ENCODE measurements around the gene PSEN1.
"Not testable (repeated sequence)": the region's sequence is repeated elsewhere in the genome, so short reads cannot be mapped to it uniquely, and the experiment has no call there.

Gene PSEN1

GRCh38 chr14:73166399-73166798 is 30.1 kb downstream of the PSEN1 start:
- no peak for DNase-seq (ENCODE audit: low read depth in 2 of 2)

DNA sequence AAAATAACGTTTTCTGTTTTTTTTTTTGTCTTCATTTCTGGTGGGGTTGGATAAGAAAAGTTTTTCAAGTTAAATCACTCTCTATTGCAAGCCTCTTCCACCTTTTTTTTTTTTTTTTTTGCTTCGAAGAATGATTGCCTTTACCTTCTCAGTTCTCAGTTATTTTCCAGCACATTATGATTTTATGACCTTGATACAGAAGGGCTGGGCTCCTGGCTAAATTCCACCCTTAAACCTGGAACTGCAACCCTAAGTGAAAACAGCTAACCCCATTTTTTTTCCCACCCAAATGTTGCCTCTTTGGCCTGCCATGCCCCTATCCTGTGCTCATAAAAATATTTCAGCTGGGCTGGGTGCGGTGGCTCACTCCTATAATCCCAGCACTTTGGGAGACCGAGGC is 31.4 kb downstream of the PSEN1 start:
- no peak for DNase-seq (ENCODE audit: low read depth in 2 of 2)

- no peak for DNase-seq (ENCODE audit: low read depth in 2 of 2)
These were observed 32.0 kb downstream of the PSEN1 start for GRCh38 chr14:73168274-73168673.

DNA sequence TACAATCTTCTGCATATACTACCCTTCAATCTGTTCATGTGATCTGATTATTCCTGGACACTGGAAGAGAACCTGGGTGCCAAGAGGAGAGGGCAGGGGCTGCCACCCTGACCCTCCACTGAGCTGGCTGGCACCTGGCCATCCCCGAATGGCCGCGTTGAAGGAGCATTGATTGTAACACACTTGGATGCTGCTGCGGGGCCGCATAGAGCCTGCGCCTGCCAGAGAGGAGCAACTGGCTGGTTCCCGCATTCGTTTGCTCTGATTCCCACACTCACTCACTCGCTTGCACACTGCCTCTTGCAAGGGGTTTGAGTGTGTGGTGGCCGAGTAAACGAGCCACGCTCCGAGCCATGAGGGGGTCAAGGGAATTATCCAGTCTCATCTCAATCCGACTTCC is 32.4 kb downstream of the PSEN1 start:
- DNase-seq (ENCODE audit: low read depth in 2 of 2), result no peak

DNA sequence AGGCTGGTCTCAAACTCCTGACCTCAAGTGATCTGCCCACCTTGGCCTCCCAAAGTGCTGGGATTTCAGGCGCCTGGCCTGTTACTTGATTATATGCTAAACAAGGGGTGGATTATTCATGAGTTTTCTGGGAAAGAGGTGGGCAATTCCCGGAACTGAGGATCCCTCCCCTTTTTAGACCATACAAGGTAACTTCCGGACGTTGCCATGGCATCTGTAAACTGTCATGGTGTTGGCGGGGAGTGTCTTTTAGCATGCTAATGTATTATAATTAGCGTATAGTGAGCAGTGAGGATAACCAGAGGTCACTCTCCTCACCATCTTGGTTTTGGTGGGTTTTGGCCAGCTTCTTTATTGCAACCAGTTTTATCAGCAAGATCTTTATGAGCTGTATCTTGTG is 33.5 kb downstream of the PSEN1 start:
- not testable (repeated sequence) for DNase-seq (ENCODE audit: low read depth in 2 of 2)

DNA sequence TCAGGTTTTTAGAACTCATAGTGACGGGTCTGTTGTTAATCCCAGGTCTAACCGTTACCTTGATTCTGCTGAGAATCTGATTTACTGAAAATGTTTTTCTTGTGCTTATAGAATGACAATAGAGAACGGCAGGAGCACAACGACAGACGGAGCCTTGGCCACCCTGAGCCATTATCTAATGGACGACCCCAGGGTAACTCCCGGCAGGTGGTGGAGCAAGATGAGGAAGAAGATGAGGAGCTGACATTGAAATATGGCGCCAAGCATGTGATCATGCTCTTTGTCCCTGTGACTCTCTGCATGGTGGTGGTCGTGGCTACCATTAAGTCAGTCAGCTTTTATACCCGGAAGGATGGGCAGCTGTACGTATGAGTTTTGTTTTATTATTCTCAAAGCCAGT is 34.4 kb downstream of the PSEN1 start:
- no peak for DNase-seq (ENCODE audit: low read depth in 2 of 2)

- no peak for DNase-seq (ENCODE audit: low read depth in 2 of 2)
These were observed 36.2 kb downstream of the PSEN1 start for GRCh38 chr14:73172500-73172899.

GRCh38 chr14:73173092-73173735 is 36.9 kb downstream of the PSEN1 start:
- DNase-seq (ENCODE audit: low read depth in 2 of 2), result no peak

- DNase-seq (ENCODE audit: low read depth in 2 of 2), result no peak
These were observed 40.4 kb downstream of the PSEN1 start for GRCh38 chr14:73176685-73177084.

GRCh38 chr14:73180385-73180805 is 44.1 kb downstream of the PSEN1 start:
- no peak for DNase-seq (ENCODE audit: low read depth in 2 of 2)

DNA sequence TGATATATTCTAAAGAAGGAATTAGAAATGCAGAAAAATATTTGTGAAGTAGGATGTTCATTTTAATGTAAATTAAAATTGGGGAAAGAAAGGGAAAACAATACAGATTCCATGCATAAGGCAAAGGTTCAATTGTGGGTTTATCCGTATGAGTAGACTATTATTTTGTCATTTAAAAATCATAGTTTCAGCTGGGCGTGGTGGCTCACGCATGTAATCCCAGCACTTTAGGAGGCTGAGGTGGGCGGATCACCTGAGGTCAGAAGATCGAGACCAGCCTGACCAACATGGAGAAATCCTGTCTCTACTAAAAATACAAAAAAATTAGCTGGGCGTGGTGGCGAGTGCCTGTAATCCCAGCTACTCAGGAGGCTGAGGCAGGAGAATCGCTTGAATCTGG is 44.7 kb downstream of the PSEN1 start:
- not testable (repeated sequence) for DNase-seq (ENCODE audit: low read depth in 2 of 2)

GRCh38 chr14:73188501-73188911 is 52.2 kb downstream of the PSEN1 start:
- no peak for DNase-seq (ENCODE audit: low read depth in 2 of 2)

GRCh38 chr14:73189651-73190050 is 53.3 kb downstream of the PSEN1 start:
- no peak for DNase-seq (ENCODE audit: low read depth in 2 of 2)

- no peak for DNase-seq (ENCODE audit: low read depth in 2 of 2)
These were observed 55.1 kb downstream of the PSEN1 start for GRCh38 chr14:73191441-73191840.

- not testable (repeated sequence) for DNase-seq (ENCODE audit: low read depth in 2 of 2)
These were observed 58.0 kb downstream of the PSEN1 start for GRCh38 chr14:73194306-73194705.

- DNase-seq (ENCODE audit: low read depth in 2 of 2), result no peak
These were observed 61.9 kb downstream of the PSEN1 start for GRCh38 chr14:73198253-73198652.

DNA sequence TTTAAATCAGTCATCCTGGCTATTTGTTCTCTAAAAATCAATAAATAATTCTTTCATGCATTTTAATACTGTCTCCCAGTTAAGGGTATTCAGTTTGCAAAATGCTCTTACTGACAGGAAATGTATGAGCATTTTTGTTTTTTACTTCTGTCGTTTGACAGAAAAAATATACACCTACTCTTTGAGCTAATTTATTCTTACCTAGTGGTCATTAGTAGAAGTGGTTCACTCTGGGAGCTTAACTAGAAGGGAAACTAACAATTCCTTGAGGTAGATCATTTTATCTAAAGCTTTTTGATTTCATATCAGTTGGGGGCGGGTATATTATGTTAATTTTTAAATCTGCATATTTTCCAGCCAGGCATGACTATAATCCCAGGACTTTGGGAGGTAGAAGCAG is 67.2 kb downstream of the PSEN1 start:
- no peak for DNase-seq (ENCODE audit: low read depth in 2 of 2)

DNA sequence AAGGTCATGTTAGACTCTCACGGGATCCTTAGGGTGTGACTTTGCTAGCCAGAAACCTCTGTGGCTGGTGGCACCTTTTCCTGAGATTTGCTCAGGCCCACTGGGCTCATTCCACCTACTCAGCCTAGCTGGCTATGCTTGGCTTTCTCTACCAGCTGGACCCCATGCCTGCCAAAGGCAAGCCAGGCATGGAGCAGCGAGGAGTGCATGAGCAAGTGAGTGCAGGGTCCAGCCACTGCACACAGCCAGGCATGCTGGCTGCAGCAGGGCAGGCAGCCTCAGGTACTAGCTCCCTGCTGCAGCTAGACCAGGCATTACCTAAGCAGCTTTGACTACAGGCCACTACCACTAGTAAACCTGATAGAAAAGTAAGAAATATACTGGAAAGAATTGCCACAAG is 71.3 kb downstream of the PSEN1 start:
- no peak for DNase-seq (ENCODE audit: low read depth in 2 of 2)

- DNase-seq (ENCODE audit: low read depth in 2 of 2), result no peak
These were observed 72.1 kb downstream of the PSEN1 start for GRCh38 chr14:73208390-73208789.

DNA sequence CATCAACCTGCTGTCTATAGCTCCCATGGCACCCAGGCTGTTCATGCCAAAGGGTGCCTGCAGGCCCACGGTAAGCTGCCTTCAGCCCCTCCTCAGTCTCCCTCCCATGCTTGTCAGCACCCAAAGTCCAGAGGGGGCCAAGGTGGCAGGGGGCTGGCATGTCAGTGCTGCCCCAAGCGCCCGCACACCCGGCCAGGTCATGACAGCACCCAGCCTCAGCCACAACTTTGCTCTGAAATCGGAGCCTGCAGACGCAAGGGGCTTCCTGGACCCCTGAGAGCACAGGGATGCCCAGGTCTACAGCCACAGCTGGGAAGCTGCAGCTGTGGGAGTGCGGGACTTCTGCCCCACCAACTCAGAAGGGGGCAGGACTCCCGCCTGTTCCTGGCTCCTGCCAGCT is 72.5 kb downstream of the PSEN1 start:
- DNase-seq (ENCODE audit: low read depth in 2 of 2), result no peak

GRCh38 chr14:73209953-73210352 is 73.6 kb downstream of the PSEN1 start:
- no peak for DNase-seq (ENCODE audit: low read depth in 2 of 2)

DNA sequence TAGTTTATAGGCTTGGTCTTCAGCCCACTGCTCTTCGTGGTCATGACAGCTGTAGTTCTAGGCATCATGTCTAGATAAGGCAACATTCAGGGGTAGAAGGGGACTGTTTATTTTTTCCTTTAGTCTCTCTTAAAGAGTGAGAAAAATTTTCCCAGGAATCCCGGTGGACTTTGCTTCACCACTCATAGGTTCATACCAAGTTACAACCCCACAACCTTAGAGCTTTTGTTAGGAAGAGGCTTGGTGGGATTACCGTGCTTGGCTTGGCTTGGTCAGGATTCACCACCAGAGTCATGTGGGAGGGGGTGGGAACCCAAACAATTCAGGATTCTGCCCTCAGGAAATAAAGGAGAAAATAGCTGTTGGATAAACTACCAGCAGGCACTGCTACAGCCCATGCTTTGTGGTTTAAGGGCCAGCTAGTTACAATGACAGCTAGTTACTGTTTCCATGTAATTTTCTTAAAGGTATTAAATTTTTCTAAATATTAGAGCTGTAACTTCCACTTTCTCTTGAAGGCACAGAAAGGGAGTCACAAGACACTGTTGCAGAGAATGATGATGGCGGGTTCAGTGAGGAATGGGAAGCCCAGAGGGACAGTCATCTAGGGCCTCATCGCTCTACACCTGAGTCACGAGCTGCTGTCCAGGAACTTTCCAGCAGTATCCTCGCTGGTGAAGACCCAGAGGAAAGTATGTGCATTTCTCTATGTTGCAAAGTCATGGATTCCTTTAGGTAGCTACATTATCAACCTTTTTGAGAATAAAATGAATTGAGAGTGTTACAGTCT is 75.1 kb downstream of the PSEN1 start:
- no peak for DNase-seq (ENCODE audit: low read depth in 2 of 2)

DNA sequence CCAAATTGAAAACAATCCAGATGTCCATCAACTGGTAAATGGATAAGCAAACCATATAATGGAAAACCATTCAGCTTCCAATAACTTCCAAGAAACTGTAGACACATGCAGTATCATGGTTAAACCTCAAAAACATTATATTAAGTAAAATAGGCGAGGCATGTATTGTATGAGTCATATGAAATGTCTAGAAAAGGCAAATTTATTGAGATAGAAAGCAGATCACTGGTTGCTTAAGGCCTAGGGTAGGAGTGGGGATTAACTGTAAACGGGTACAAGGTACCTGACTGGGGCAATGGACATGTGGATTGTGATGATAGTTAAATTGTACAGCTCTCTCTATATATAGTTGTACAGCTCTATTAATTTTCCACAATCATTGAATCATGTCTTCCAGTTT is 79.7 kb downstream of the PSEN1 start:
- no peak for DNase-seq (ENCODE audit: low read depth in 2 of 2)

DNA sequence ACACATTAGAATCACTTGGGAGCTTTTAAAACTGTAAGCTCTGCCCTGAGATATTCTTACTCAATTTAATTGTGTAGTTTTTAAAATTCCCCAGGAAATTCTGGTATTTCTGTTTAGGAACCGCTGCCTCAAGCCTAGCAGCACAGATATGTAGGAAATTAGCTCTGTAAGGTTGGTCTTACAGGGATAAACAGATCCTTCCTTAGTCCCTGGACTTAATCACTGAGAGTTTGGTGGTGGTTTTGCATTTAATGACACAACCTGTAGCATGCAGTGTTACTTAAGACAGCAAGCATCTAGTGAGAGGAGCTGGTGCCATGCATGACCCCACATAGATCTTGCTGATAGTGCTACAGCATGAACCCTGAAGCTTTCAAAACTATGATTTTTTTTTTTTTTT is 81.1 kb downstream of the PSEN1 start:
- DNase-seq (ENCODE audit: low read depth in 2 of 2), result no peak
